H1 (cell line): ENCODE measurements around the gene IWS1. TPM values are rescaled to one million over a fixed set of nuclear protein-coding genes. Genes with fewer than 3 reads are reported as not detected.

Source experiments
- CTCF ChIA-PET: fragments of 300-600 bp; sonication (Branson Sonifier 250); formaldehyde crosslinking; loops from one replicate; lab custom pipeline; 2021; ENCODE audit not compliant: partially characterized antibody; lab: Charles Lee
- POLR2A ChIA-PET: fragments of 300-600 bp; sonication (Branson Sonifier 250); formaldehyde crosslinking; loops from one replicate; lab custom pipeline; 2021; ENCODE audit warnings: inconsistent platforms; ENCODE audit not compliant: partially characterized antibody; lab: Charles Lee
- DNase-seq, 2 experiments: peaks; one replicate each; pipeline versions ENCODE4 v3.0.0 to v3.0.0-alpha.2; 2010 to 2022; ENCODE audit warnings: low spot score in 2 of 2, low read depth in 1 of 2, mixed read lengths in 1 of 2
- FAIRE-seq: peaks from 2 replicates; lab custom pipeline; 2011; peaks lifted over from hg19 to GRCh38; lab: Jason Lieb, UNC
- H2AFZ ChIP-seq: 2 replicates; pipeline ENCODE4 v1.8.1; 2012; ENCODE audit warnings: low read length, inconsistent platforms
- H2AK5ac ChIP-seq: 2 replicates; pipeline ENCODE4 v1.6.1; 2013; ENCODE audit warnings: low read depth, low read length
- H2BK120ac ChIP-seq: replicated peaks from 2 replicates; pipeline ENCODE3; 2013; ENCODE audit warnings: low read depth, low read length, inconsistent platforms
- H2BK12ac ChIP-seq: 2 replicates; pipeline ENCODE4 v1.6.1; 2013; ENCODE audit warnings: low read depth, low read length
- H2BK15ac ChIP-seq: 2 replicates; pipeline ENCODE4 v1.6.1; 2013; ENCODE audit warnings: low read length
- H2BK20ac ChIP-seq: 2 replicates; pipeline ENCODE4 v1.6.1; 2013; ENCODE audit warnings: low read length
- H2BK5ac ChIP-seq: 2 replicates; pipeline ENCODE4 v1.6.1; 2013; ENCODE audit warnings: low read depth, low read length
- H3K14ac ChIP-seq: 2 replicates; pipeline ENCODE4 v1.6.1; 2013; ENCODE audit warnings: inconsistent platforms; ENCODE audit not compliant: insufficient read length
- H3K18ac ChIP-seq: 2 replicates; pipeline ENCODE4 v1.6.1; 2013; ENCODE audit warnings: low read length; ENCODE audit errors: extremely low read depth
- H3K23ac ChIP-seq: 2 replicates; pipeline ENCODE4 v1.6.1; 2013; ENCODE audit warnings: inconsistent platforms; ENCODE audit not compliant: insufficient read length
- H3K23me2 ChIP-seq: 2 replicates; pipeline ENCODE4 v1.6.1; 2013; ENCODE audit warnings: low read depth, low read length
- H3K27ac ChIP-seq: 2 replicates; pipeline ENCODE4 v1.6.1; 2011; ENCODE audit warnings: low read depth, low read length, inconsistent platforms
- H3K27me3 ChIP-seq, 4 experiments: replicated peaks in 1 of 4; 1 replicate in 1 of 4; 2 replicates in 3 of 4; pipeline versions ENCODE4 v1.6.1 to v1.8.1; 2011 to 2013; ENCODE audit warnings: low read length in 3 of 4, mild to moderate bottlenecking in 3 of 4, inconsistent platforms in 2 of 4, mixed read lengths in 2 of 4, moderate library complexity in 1 of 4; ENCODE audit not compliant: control insufficient read depth in 3 of 4, insufficient read depth in 3 of 4; ENCODE audit errors: extremely low read depth in 1 of 4
- H3K36me3 ChIP-seq, 4 experiments: 2 replicates each; pipeline versions ENCODE4 v1.6.1 to v1.8.1; 2011 to 2013; ENCODE audit warnings: mild to moderate bottlenecking in 4 of 4, low read length in 3 of 4, moderate library complexity in 2 of 4, control low read depth in 1 of 4, inconsistent platforms in 1 of 4; ENCODE audit not compliant: insufficient read depth in 4 of 4, control insufficient read depth in 2 of 4
- H3K4ac ChIP-seq: replicated peaks from 2 replicates; pipeline ENCODE3; 2013; ENCODE audit warnings: low read length, low read depth, mixed read lengths, inconsistent platforms; ENCODE audit not compliant: insufficient read length
- H3K4me1 ChIP-seq, 4 experiments: replicated peaks in 1 of 4; 1 replicate in 1 of 4; 2 replicates in 3 of 4; pipeline versions ENCODE4 v1.6.1 to v1.8.1; 2011 to 2013; ENCODE audit warnings: low read length in 3 of 4, inconsistent platforms in 2 of 4, mixed read lengths in 1 of 4; ENCODE audit not compliant: insufficient read depth in 4 of 4, control insufficient read depth in 3 of 4
- H3K4me2 ChIP-seq, 2 experiments: 2 replicates each; pipeline versions ENCODE4 v1.6.1 to v1.8.1; 2011 to 2013; ENCODE audit warnings: low read depth in 2 of 2, low read length in 2 of 2, control low read depth in 1 of 2, inconsistent platforms in 1 of 2, mild to moderate bottlenecking in 1 of 2; ENCODE audit not compliant: insufficient read depth in 1 of 2
- H3K4me3 ChIP-seq, 4 experiments: fragments of 200-600, 300-600 bp in 1 of 4; sonication (generic), shearing (Covaris generic), sonication (Bioruptor Twin) in 1 of 4; 2 replicates each; pipeline versions ENCODE4 v1.5.1 to v1.8.1; 2011 to 2016; ENCODE audit warnings: low read length in 4 of 4, low read depth in 3 of 4, control low read depth in 2 of 4, inconsistent platforms in 2 of 4, mild to moderate bottlenecking in 2 of 4, mixed read lengths in 1 of 4, moderate library complexity in 1 of 4; ENCODE audit not compliant: insufficient read depth in 2 of 4; ENCODE audit errors: extremely low read depth in 1 of 4
- H3K56ac ChIP-seq: replicated peaks from 2 replicates; pipeline ENCODE3; 2013; ENCODE audit warnings: low read depth, mild to moderate bottlenecking, mixed read lengths, low read length, inconsistent platforms; ENCODE audit not compliant: insufficient read length
- H3K79me1 ChIP-seq: 2 replicates; pipeline ENCODE4 v1.6.1; 2013; ENCODE audit warnings: low read depth, low read length, control low read depth
- H3K79me2 ChIP-seq, 2 experiments: 2 replicates each; pipeline versions ENCODE4 v1.6.1 to v1.8.1; 2012 to 2013; ENCODE audit warnings: low read length in 2 of 2, mild to moderate bottlenecking in 2 of 2, inconsistent platforms in 1 of 2; ENCODE audit not compliant: insufficient read depth in 2 of 2, control insufficient read depth in 1 of 2
- H3K9ac ChIP-seq, 4 experiments: replicated peaks in 1 of 4; 1 replicate in 1 of 4; 2 replicates in 3 of 4; pipeline versions ENCODE4 v1.6.1 to v1.8.1; 2011 to 2013; ENCODE audit warnings: low read depth in 3 of 4, low read length in 3 of 4, control low read depth in 2 of 4, mild to moderate bottlenecking in 2 of 4, moderate library complexity in 2 of 4, inconsistent platforms in 1 of 4; ENCODE audit errors: extremely low read depth in 1 of 4
- H3K9me3 ChIP-seq, 2 experiments: 2 replicates each; pipeline versions ENCODE4 v1.6.1 to v1.8.1; 2012 to 2013; ENCODE audit warnings: mild to moderate bottlenecking in 2 of 2, moderate library complexity in 2 of 2, control low read depth in 1 of 2, inconsistent platforms in 1 of 2, low read depth in 1 of 2, low read length in 1 of 2, mixed read lengths in 1 of 2; ENCODE audit not compliant: insufficient read depth in 2 of 2
- H4K20me1 ChIP-seq, 2 experiments: replicated peaks in 1 of 2; 2 replicates each; pipeline versions ENCODE3 to v1.8.1; 2011 to 2013; ENCODE audit warnings: inconsistent platforms in 2 of 2, low read length in 2 of 2, mild to moderate bottlenecking in 1 of 2; ENCODE audit not compliant: insufficient read depth in 2 of 2, control insufficient read depth in 1 of 2
- H4K5ac ChIP-seq: 2 replicates; pipeline ENCODE4 v1.6.1; 2013; ENCODE audit warnings: low read length, low read depth, mixed read lengths, inconsistent platforms; ENCODE audit not compliant: insufficient read length
- H4K8ac ChIP-seq: 2 replicates; pipeline ENCODE4 v1.8.0; 2013; ENCODE audit warnings: mild to moderate bottlenecking, moderate library complexity, low read length, inconsistent platforms; ENCODE audit not compliant: insufficient read depth; ENCODE audit errors: extremely low read depth
- H4K91ac ChIP-seq: replicated peaks from 2 replicates; pipeline ENCODE3; 2013; ENCODE audit warnings: low read length, mixed read lengths, inconsistent platforms; ENCODE audit not compliant: insufficient read length
- GTF2F1 ChIP-seq: IDR thresholded peaks from 2 replicates; pipeline ENCODE4 v1.6.1; 2012; ENCODE audit warnings: low read depth, low read length, improper control_type of control experiment, borderline replicate concordance
- JUN ChIP-seq: IDR thresholded peaks from 2 replicates; pipeline ENCODE4 v1.6.1; 2011; ENCODE audit warnings: low read depth, mild to moderate bottlenecking, improper control_type of control experiment, low read length
- PHF8 ChIP-seq: fragments of 200-600 bp; sonication (generic); conservative IDR thresholded peaks from 2 replicates; pipeline ENCODE4 v1.7.1; 2012; ENCODE audit warnings: low read depth, mild to moderate bottlenecking, inconsistent platforms, low read length, moderate library complexity
- SIX5 ChIP-seq: IDR thresholded peaks from 2 replicates; pipeline ENCODE4 v1.6.1; 2011; ENCODE audit warnings: mild to moderate bottlenecking, low read depth, low read length
- WGBS, 2 experiments: shearing (Covaris generic) in 1 of 2; methylation state at CpG; one replicate each; pipeline versions ENCODE4 v1.1.6 to v1.1.7; 2013 to 2015; ENCODE audit warnings: low lambda C conversion rate in 2 of 2, mixed read lengths in 2 of 2, inconsistent platforms in 1 of 2, low coverage in 1 of 2, missing lambda C conversion rate in 1 of 2; ENCODE audit not compliant: insufficient replicate concordance in 2 of 2, insufficient coverage in 1 of 2, insufficient read length in 1 of 2; ENCODE audit errors: extremely low coverage in 1 of 2, missing lambda C conversion rate in 1 of 2; 5-methylcytosine and 5-hydroxymethylcytosine counted together
- polyA plus RNA-seq, 7 experiments: library from polyadenylated mRNA; depleted of rRNA in 3 of 7; stranded (reverse) in 5 of 7; unstranded in 2 of 7; fragments of >200 nt in 5 of 7; fragments of 200-250 nt in 2 of 7; gene quantifications; 1 replicate in 5 of 7; 2 replicates in 1 of 7; 4 replicates in 1 of 7; pipeline versions ENCODE4 v1.2.1 to v1.2.3, GENCODE V29; 2011 to 2013; ENCODE audit warnings: missing spikeins in 2 of 7, mixed read lengths in 2 of 7
- total RNA-seq: library from RNA; stranded (reverse); fragmentation: NEBNext Ultra II Directional; extraction: Animal tissue kit (Norgen Biotek cat#: 25700); gene quantifications from 2 replicates; pipeline ENCODE4 v1.2.1, GENCODE V29; 2021
- TF ChIP-seq, protein P1 (sequence below): IDR thresholded peaks from 2 replicates; pipeline ENCODE4 v1.6.1; 2012; ENCODE audit warnings: low read length, inconsistent platforms

Gene IWS1
- total and polyA plus RNA-seq, 2 of the 8 experiments (the other 6 are each of a cell fraction or from before 2014, with no cell fraction given) = 18.4 to 64.8 TPM

DNA sequence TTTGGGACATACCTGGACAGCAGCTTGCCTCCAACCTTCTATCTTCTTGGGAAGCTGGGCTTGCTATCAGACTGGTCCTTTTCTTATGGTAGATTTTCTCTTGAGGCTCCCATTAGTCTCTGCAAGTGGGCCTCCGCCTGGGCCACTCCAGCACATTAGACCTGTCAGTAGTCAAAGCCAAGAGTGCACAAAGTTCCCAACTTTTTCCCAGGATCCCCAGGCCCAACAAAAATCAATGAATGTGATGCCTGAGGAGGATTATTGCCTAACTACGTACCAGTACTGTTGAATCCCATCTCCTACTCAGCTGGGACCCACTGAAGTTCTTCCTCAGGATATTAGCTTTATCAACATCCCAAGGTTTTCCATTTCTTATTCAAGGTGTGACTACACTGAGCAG, 56.3 kb downstream of the IWS1 start:
- Histone ChIP-seq H2BK20ac (no peak overlapping the region), H3K36me3 (no peaks in the 10 kb centered on the region; a peak in 1 of 8 replicates), H3K4ac (no peak overlapping the region), H3K27ac (no peak overlapping the region), H2BK5ac (no peak overlapping the region), H3K79me1 (no peaks in the 10 kb centered on the region), H4K20me1 (no peaks in the 10 kb centered on the region), H3K23ac (no peak overlapping the region), H3K9ac (no peak overlapping the region), H3K4me2 (no peak overlapping the region), H2BK12ac (no peak overlapping the region), H2AFZ (no peak overlapping the region), H2BK120ac (no peak overlapping the region), H4K91ac (no peak overlapping the region), H3K27me3 (no peaks in the 10 kb centered on the region), H3K9me3 (no peaks in the 10 kb centered on the region), H3K79me2 (no peaks in the 10 kb centered on the region), H3K14ac (no peak overlapping the region), H2BK15ac (no peak overlapping the region), H3K18ac (no peak overlapping the region), H4K8ac (no peak overlapping the region), H4K5ac (no peak overlapping the region), H2AK5ac (no peak overlapping the region), H3K4me1 (no peaks in the 10 kb centered on the region), H3K23me2 (no peaks in the 10 kb centered on the region), H3K56ac (no peak overlapping the region), H3K4me3 (no peak overlapping the region)
- TF ChIP-seq JUN (no peak), GTF2F1 (no peak), PHF8 (no peak), SIX5 (no peak)
- TF ChIP-seq, protein P1, sequence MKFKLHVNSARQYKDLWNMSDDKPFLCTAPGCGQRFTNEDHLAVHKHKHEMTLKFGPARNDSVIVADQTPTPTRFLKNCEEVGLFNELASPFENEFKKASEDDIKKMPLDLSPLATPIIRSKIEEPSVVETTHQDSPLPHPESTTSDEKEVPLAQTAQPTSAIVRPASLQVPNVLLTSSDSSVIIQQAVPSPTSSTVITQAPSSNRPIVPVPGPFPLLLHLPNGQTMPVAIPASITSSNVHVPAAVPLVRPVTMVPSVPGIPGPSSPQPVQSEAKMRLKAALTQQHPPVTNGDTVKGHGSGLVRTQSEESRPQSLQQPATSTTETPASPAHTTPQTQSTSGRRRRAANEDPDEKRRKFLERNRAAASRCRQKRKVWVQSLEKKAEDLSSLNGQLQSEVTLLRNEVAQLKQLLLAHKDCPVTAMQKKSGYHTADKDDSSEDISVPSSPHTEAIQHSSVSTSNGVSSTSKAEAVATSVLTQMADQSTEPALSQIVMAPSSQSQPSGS = no peak
- 89% methylated on average over 2 of the region's 2 CpGs; no CpG with 5 or more reads in 1 of the 2 experiments for WGBS, 2 experiments
- FAIRE-seq = no peak
- CTCF ChIA-PET = interaction anchor here (1.0 to 5.8 kb wide), 3 partner anchors 10 to 135 kb away, joined by 3 to 54 read pairs (median 28); no protein-coding TSS in a partner anchor
- POLR2A ChIA-PET = no interaction called here
- no peak for DNase-seq
